Upper lobe of right lung (tissue), 1 donor: ENCODE measurements around the gene CERS2. TPM values are rescaled to one million over a fixed set of nuclear protein-coding genes. Genes with fewer than 3 reads are reported as not detected.
A peak's percentile ranks its signal among the peaks of the same experiment; 100 is the strongest.

Experiments
- ATAC-seq: fragments of 200-7000 bp; cut with Tn5 transposase; one replicate; pipeline ENCODE4 v1.9.1; 2020; ENCODE audit warnings: mild to moderate bottlenecking, moderate library complexity
- DNase-seq: peaks from one replicate; pipeline ENCODE4 v3.0.0-alpha.2; 2020
- H3K27ac ChIP-seq: fragments of 200-600 bp; one replicate; pipeline ENCODE4 v1.8.0; 2022
- H3K27me3 ChIP-seq: fragments of 200-600 bp; one replicate; pipeline ENCODE4 v1.8.0; 2022; ENCODE audit warnings: mild to moderate bottlenecking
- H3K36me3 ChIP-seq: fragments of 200-600 bp; one replicate; pipeline ENCODE4 v1.8.0; 2022
- H3K4me1 ChIP-seq: fragments of 200-600 bp; one replicate; pipeline ENCODE4 v1.8.0; 2022
- H3K4me3 ChIP-seq: fragments of 200-600 bp; one replicate; pipeline ENCODE4 v1.8.0; 2022; ENCODE audit warnings: mild to moderate bottlenecking
- H3K9me3 ChIP-seq: fragments of 200-600 bp; one replicate; pipeline ENCODE4 v1.8.0; 2022
- intact Hi-C: fragments of 100-400 bp; cut with DNase I; formaldehyde crosslinking; loops from one replicate; pipeline ENCODE4 v1.11.0; 2022
- total RNA-seq: library from RNA; stranded (reverse); fragmentation: NEBNext Ultra II Directional; extraction: Animal tissue kit (Norgen Biotek cat#: 25700); gene quantifications from one replicate; pipeline ENCODE4 v1.2.1, GENCODE V29; 2021
- TF ChIP-seq, protein P1 (sequence below): fragments of 200-600 bp; IDR thresholded peaks from one replicate; pipeline ENCODE4 v1.8.0; 2022; ENCODE audit warnings: antibody characterized with exemption
- donor health status: DM: no; HTN: yes; CAD: no; lungs with severe emphysema.

CERS2 gene
- total RNA-seq, 1 donor from 2014 or later: 354 TPM

DNA sequence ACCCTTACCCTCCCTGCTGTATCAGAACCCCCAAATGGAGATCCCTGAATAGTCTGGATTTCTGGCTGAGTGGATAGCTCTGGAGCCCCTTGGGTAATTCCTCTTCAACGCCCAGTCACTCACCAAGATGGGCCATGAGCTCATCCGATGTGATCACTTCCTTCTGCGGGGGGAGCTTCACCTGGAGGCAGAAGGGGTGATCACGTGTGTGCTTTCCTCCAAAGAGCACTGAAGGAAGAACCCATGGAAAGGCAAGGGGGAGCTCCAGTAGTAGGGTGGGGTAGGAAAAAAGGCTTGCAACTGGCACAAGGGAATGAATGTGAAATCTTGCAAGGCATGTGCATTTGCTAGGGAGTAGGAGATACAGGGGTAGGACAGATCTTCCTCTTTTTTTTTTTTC lies 27.0 kb upstream of the CERS2 start:
- H3K4me1 ChIP-seq: peaks cover 41% of the 10 kb centered on the region
- DNase-seq: no peak
- peaks cover 55% of the 10 kb centered on the region for H3K36me3 ChIP-seq
- no peak overlapping the region for H3K27ac ChIP-seq
- no peaks in the 10 kb centered on the region for H3K27me3 ChIP-seq
- H3K9me3 ChIP-seq: no peaks in the 10 kb centered on the region
- intact Hi-C loops: no loop called here
- ATAC-seq: peak; percentile 40
- no peak overlapping the region for H3K4me3 ChIP-seq
- TF ChIP-seq, protein P1, sequence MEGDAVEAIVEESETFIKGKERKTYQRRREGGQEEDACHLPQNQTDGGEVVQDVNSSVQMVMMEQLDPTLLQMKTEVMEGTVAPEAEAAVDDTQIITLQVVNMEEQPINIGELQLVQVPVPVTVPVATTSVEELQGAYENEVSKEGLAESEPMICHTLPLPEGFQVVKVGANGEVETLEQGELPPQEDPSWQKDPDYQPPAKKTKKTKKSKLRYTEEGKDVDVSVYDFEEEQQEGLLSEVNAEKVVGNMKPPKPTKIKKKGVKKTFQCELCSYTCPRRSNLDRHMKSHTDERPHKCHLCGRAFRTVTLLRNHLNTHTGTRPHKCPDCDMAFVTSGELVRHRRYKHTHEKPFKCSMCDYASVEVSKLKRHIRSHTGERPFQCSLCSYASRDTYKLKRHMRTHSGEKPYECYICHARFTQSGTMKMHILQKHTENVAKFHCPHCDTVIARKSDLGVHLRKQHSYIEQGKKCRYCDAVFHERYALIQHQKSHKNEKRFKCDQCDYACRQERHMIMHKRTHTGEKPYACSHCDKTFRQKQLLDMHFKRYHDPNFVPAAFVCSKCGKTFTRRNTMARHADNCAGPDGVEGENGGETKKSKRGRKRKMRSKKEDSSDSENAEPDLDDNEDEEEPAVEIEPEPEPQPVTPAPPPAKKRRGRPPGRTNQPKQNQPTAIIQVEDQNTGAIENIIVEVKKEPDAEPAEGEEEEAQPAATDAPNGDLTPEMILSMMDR: no peak

DNA sequence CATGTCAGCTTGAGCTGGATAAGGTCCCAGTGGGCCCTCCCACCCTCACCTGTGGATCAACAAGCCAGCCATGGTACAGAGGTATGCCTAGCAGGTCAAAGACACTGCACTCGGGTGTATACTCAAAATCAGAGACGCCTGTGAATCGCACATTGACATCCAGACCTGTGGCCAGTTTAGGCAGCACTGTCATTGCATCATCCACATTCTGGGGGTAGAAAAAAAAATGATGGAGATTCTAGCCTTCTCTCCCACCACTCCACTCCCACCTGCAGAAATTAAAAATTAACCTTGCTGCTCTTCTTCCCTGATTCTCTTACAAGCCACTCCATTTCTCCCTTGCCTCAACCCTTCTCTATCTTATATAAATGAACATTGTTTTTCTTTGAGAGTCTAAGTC lies 25.8 kb upstream of the CERS2 start:
- Histone ChIP-seq H3K4me3 (no peak overlapping the region), H3K9me3 (no peaks in the 10 kb centered on the region), H3K36me3 (peaks cover 55% of the 10 kb centered on the region), H3K27ac (no peak overlapping the region), H3K4me1 (peaks cover 40% of the 10 kb centered on the region), H3K27me3 (no peaks in the 10 kb centered on the region)
- TF ChIP-seq, protein P1: no peak
- ATAC-seq: no peak
- no peak for DNase-seq
- intact Hi-C loops: no loop called here

- H3K4me3 ChIP-seq: no peak overlapping the region
- H3K27ac ChIP-seq: peak overlapping the region; percentile 11
- H3K27me3 ChIP-seq: no peaks in the 10 kb centered on the region
- H3K36me3 ChIP-seq: peaks cover 55% of the 10 kb centered on the region
- peaks cover 39% of the 10 kb centered on the region for H3K4me1 ChIP-seq
- intact Hi-C loops: no loop called here
- DNase-seq (no peak), ATAC-seq (no peak)
- TF ChIP-seq, protein P1: no peak
- H3K9me3 ChIP-seq: no peaks in the 10 kb centered on the region
Measured at GRCh38 chr1:150999926-151000325, 25.3 kb upstream of the CERS2 start.

GRCh38 chr1:150999051-150999674 lies 24.5 kb upstream of the CERS2 start:
- TF ChIP-seq, protein P1: no peak
- Histone ChIP-seq H3K27ac (no peak overlapping the region), H3K4me1 (peaks cover 32% of the 10 kb centered on the region), H3K4me3 (no peak overlapping the region), H3K9me3 (no peaks in the 10 kb centered on the region), H3K27me3 (no peaks in the 10 kb centered on the region), H3K36me3 (peaks cover 55% of the 10 kb centered on the region)
- ATAC-seq (no peak), DNase-seq (no peak)
- intact Hi-C loops: no loop called here

GRCh38 chr1:150997949-150998348 lies 23.3 kb upstream of the CERS2 start:
- no peaks in the 10 kb centered on the region for H3K9me3 ChIP-seq
- peaks cover 55% of the 10 kb centered on the region for H3K36me3 ChIP-seq
- H3K4me1 ChIP-seq: peaks cover 20% of the 10 kb centered on the region
- no peak for DNase-seq
- ATAC-seq: no peak
- intact Hi-C loops: no loop called here
- no peak overlapping the region for H3K27ac ChIP-seq
- TF ChIP-seq, protein P1: no peak
- no peaks in the 10 kb centered on the region for H3K27me3 ChIP-seq
- no peak overlapping the region for H3K4me3 ChIP-seq
